K562 (cell line): ENCODE data around the gene KRT8. TPM values are rescaled to one million over a fixed set of nuclear protein-coding genes. Genes with fewer than 3 reads are reported as not detected.
A peak's percentile ranks its signal among the peaks of the same experiment; 100 is the strongest.

Experiments
- BACH1 ChIP-seq: fragments of 200-800 bp; sonication (Bioruptor generic); IDR thresholded peaks from 2 replicates; pipeline ENCODE4 v1.6.1; 2016; ENCODE audit warnings: missing genetic modification characterization, missing compliant biosample characterization
- BDP1 ChIP-seq: IDR thresholded peaks from 3 replicates; pipeline ENCODE4 v1.6.1; 2011; ENCODE audit not compliant: insufficient read length, insufficient read depth
- CCNT2 ChIP-seq: IDR thresholded peaks from 2 replicates; pipeline ENCODE4 v1.6.1; 2011; ENCODE audit warnings: borderline replicate concordance, low read depth, mild to moderate bottlenecking, moderate library complexity, mixed read lengths, low read length; ENCODE audit not compliant: insufficient read length; ENCODE audit errors: extremely low read depth
- COPS2 ChIP-seq: fragments of 450-650 bp; conservative IDR thresholded peaks from 2 replicates; pipeline ENCODE4 v1.6.1; 2016; ENCODE audit warnings: mild to moderate bottlenecking, moderate library complexity
- FOXJ3 ChIP-seq: sonication (generic); formaldehyde crosslinking; IDR thresholded peaks from 2 replicates; pipeline ENCODE4 v1.4.0; 2020; ENCODE audit warnings: mild to moderate bottlenecking, missing genetic modification reagents
- GABPA ChIP-seq: fragments of 200-800 bp; sonication (Bioruptor generic); conservative IDR thresholded peaks from 2 replicates; pipeline ENCODE4 v1.6.1; 2016; ENCODE audit warnings: low read depth, missing genetic modification characterization, missing compliant biosample characterization
- IFI16 ChIP-seq: fragments of 250-450 bp; sonication (Bioruptor Pico); IDR thresholded peaks from 2 replicates; pipeline ENCODE4 v2.1.2; 2022; ENCODE audit warnings: mild to moderate bottlenecking, inconsistent platforms
- JUN ChIP-seq, 2 experiments: sonication (generic) in 1 of 2; formaldehyde crosslinking in 1 of 2; IDR thresholded peaks; 2 replicates each; pipeline versions ENCODE4 v1.6.1 to v1.8.0; 2012 to 2022; ENCODE audit warnings: borderline replicate concordance in 2 of 2, mild to moderate bottlenecking in 2 of 2, improper control_type of control experiment in 1 of 2, low read depth in 1 of 2, low read length in 1 of 2, missing genetic modification reagents in 1 of 2
- KAT8 ChIP-seq: fragments of 450-650 bp; IDR thresholded peaks from 2 replicates; pipeline ENCODE4 v1.6.1; 2016; ENCODE audit warnings: low read depth, mild to moderate bottlenecking
- KDM1A ChIP-seq, 2 experiments: fragments of 450-650 bp; IDR thresholded peaks; 2 replicates each; pipeline ENCODE4 v1.6.1; 2016; ENCODE audit warnings: mild to moderate bottlenecking in 2 of 2
- MAFK ChIP-seq: IDR thresholded peaks from 2 replicates; pipeline ENCODE4 v1.6.1; 2011; ENCODE audit warnings: low read length, improper control_type of control experiment
- MECOM ChIP-seq: fragments of 250-450 bp; sonication (Bioruptor Pico); IDR thresholded peaks from 2 replicates; pipeline ENCODE4 v1.8.0; 2022; ENCODE audit warnings: inconsistent platforms
- NR1H2 ChIP-seq: sonication (generic); formaldehyde crosslinking; IDR thresholded peaks from 2 replicates; pipeline ENCODE4 v1.4.0; 2020; ENCODE audit warnings: mild to moderate bottlenecking, missing genetic modification reagents
- PHF20 ChIP-seq: fragments of 450-650 bp; IDR thresholded peaks from 2 replicates; pipeline ENCODE4 v1.6.1; 2018; ENCODE audit not compliant: partially characterized antibody
- PTRF ChIP-seq: fragments of 450-650 bp; IDR thresholded peaks from 2 replicates; pipeline ENCODE4 v1.6.1; 2016; ENCODE audit warnings: mild to moderate bottlenecking, missing genetic modification characterization, missing compliant biosample characterization
- RFX7 ChIP-seq: fragments of 250-450 bp; sonication (Bioruptor Pico); IDR thresholded peaks from 2 replicates; pipeline ENCODE4 v1.5.1; 2021; ENCODE audit warnings: mild to moderate bottlenecking
- SMAD3 ChIP-seq: fragments of 450-650 bp; formaldehyde crosslinking; conservative IDR thresholded peaks from 2 replicates; pipeline ENCODE4 v1.4.0; 2020; ENCODE audit warnings: mild to moderate bottlenecking
- STAT5A ChIP-seq: IDR thresholded peaks from 2 replicates; pipeline ENCODE4 v1.6.1; 2012; ENCODE audit warnings: low read length, inconsistent platforms, borderline replicate concordance
- TAF9B ChIP-seq: fragments of 450-650 bp; IDR thresholded peaks from 2 replicates; pipeline ENCODE4 v1.6.1; 2018; ENCODE audit warnings: mild to moderate bottlenecking; ENCODE audit not compliant: partially characterized antibody
- ZFPM2 ChIP-seq: fragments of 250-450 bp; sonication (Bioruptor Pico); IDR thresholded peaks from 2 replicates; pipeline ENCODE4 v1.5.1; 2022; ENCODE audit warnings: mild to moderate bottlenecking
- ZNF263 ChIP-seq: sonication (generic); formaldehyde crosslinking; IDR thresholded peaks from 2 replicates; pipeline ENCODE4 v1.8.0; 2022; ENCODE audit warnings: mild to moderate bottlenecking, missing genetic modification reagents, borderline replicate concordance
- ZNF408 ChIP-seq: fragments of 250-450 bp; sonication (Bioruptor Pico); IDR thresholded peaks from 2 replicates; pipeline ENCODE4 v1.4.0; 2020; ENCODE audit warnings: low read depth, mild to moderate bottlenecking, moderate library complexity
- polyA plus RNA-seq, 8 experiments: library from polyadenylated mRNA; depleted of rRNA in 4 of 8; stranded (reverse) in 5 of 8; unstranded in 3 of 8; fragments of >200 nt; fragmentation: Nextera tagmentation in 2 of 8; fragmentation: Illumina TruSeq in 1 of 8; extraction: Ambion mirVana in 2 of 8; extraction: Trizol in 1 of 8; gene quantifications; 2 replicates each; pipeline versions ENCODE4 v1.2.1 to v1.2.3, GENCODE V29; 2011 to 2014; ENCODE audit warnings: inconsistent platforms in 1 of 8, missing spikeins in 1 of 8
- total RNA-seq, 7 experiments: library from RNA; depleted of rRNA in 6 of 7; stranded (reverse); fragments of >200 nt in 6 of 7; fragmentation: Illumina TruSeq in 2 of 7; extraction: Trizol in 2 of 7; gene quantifications; 2 replicates each; pipeline versions ENCODE4 v1.2.1 to v1.2.3, GENCODE V29; 2011 to 2021; ENCODE audit warnings: low replicate concordance in 1 of 7
- TF ChIP-seq, protein P1 (sequence below): fragments of 250-450 bp; sonication (Bioruptor Pico); IDR thresholded peaks from 2 replicates; pipeline ENCODE4 v1.8.0; 2022; ENCODE audit warnings: inconsistent platforms, mild to moderate bottlenecking, moderate library complexity, borderline replicate concordance
- TF ChIP-seq, protein P2 (sequence below): sonication (generic); IDR thresholded peaks from 2 replicates; pipeline ENCODE4 v1.6.1; 2016
- TF ChIP-seq, protein P3 (sequence below): fragments of 250-450 bp; sonication (Bioruptor Pico); IDR thresholded peaks from 2 replicates; pipeline ENCODE4 v1.8.0; 2021; ENCODE audit warnings: borderline replicate concordance, mild to moderate bottlenecking, moderate library complexity; ENCODE audit not compliant: poor library complexity, severe bottlenecking
- TF ChIP-seq, protein P4 (sequence below), 2 experiments: fragments of 250-450 bp in 1 of 2; fragments of 450-650 bp in 1 of 2; sonication (Bioruptor Pico) in 1 of 2; IDR thresholded peaks; 2 replicates each; pipeline versions ENCODE4 v1.6.1 to v1.8.0; 2016 to 2021; ENCODE audit warnings: mild to moderate bottlenecking in 2 of 2, moderate library complexity in 2 of 2, missing compliant biosample characterization in 1 of 2, missing genetic modification characterization in 1 of 2

KRT8 gene
- total and polyA plus RNA-seq, 9 of the 15 experiments (the other 6 are each of a cell fraction or from before 2014, with no cell fraction given) = 41.5 to 661 (median 260) TPM

DNA sequence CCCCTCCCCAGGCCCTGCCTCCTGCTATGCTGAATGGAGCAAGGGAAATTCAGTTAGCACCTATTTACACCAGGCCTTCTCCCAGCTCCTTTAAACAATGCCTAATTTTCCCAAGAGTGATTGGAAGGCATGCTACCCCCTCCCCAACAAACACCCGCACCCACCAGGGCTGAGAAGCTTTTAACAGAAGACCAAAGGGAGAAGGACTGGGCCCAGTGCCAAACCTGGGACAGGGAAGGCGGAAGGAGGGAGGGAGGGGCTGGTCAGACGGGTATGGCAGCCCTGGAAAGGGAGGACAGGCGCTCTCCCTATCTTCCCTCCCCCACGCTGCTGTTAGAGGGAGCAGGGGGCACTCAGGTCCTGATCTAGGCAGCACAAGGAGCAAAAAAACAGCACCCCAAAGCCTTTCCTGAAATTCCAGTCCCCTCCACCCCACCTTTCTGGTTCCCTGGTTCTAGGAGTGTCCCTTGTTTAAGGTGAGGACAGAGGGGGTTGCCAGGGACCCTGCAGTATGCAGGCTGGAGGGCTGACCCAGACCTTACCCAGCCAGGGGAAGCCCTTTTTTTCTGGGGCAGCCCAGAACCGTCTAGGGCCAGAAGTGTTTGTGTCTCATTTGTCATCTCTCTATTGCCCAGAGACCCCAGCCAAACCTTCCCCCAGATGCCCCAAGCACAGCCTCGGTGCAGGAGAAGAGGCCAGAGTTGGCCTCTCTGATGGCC is 2.4 kb upstream of the KRT8 start (continued):
- TF ChIP-seq, protein P1, sequence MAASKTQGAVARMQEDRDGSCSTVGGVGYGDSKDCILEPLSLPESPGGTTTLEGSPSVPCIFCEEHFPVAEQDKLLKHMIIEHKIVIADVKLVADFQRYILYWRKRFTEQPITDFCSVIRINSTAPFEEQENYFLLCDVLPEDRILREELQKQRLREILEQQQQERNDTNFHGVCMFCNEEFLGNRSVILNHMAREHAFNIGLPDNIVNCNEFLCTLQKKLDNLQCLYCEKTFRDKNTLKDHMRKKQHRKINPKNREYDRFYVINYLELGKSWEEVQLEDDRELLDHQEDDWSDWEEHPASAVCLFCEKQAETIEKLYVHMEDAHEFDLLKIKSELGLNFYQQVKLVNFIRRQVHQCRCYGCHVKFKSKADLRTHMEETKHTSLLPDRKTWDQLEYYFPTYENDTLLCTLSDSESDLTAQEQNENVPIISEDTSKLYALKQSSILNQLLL (CRISPR knock-in tag) = no peak
- TF ChIP-seq SMAD3 (CRISPR knock-in tag) (no peak), NR1H2 (CRISPR knock-in tag) (0 out of 2 replicates have a peak, but pooled peaks have one; percentile 73), MAFK (no peak), ZNF263 (no peak), BDP1 (no peak), BACH1 (no peak), PHF20 (no peak), MECOM (CRISPR knock-in tag) (0 out of 2 replicates have a peak, but pooled peaks have one; percentile 18), KDM1A (IDR thresholded peaks at IDR 0.05) (no peak), COPS2 (no peak), TAF9B (no peak), FOXJ3 (CRISPR knock-in tag) (no peak), JUN (IDR thresholded peaks at IDR 0.05; ENCODE audit: borderline replicate concordance, low read depth, low read length) (no peak), JUN (CRISPR knock-in tag; IDR thresholded peaks at IDR 0.05; ENCODE audit: borderline replicate concordance) (no peak), KAT8 (no peak), GABPA (tag) (0 out of 2 replicates have a peak, but pooled peaks have one; percentile 32), ZFPM2 (CRISPR knock-in tag) (no peak), STAT5A (no peak), PTRF (no peak), RFX7 (CRISPR knock-in tag) (no peak), CCNT2 (no peak), IFI16 (CRISPR knock-in tag) (no peak), ZNF408 (CRISPR knock-in tag) (no peak)
- TF ChIP-seq, protein P2, sequence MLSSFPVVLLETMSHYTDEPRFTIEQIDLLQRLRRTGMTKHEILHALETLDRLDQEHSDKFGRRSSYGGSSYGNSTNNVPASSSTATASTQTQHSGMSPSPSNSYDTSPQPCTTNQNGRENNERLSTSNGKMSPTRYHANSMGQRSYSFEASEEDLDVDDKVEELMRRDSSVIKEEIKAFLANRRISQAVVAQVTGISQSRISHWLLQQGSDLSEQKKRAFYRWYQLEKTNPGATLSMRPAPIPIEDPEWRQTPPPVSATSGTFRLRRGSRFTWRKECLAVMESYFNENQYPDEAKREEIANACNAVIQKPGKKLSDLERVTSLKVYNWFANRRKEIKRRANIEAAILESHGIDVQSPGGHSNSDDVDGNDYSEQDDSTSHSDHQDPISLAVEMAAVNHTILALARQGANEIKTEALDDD = no peak
- TF ChIP-seq, protein P3, sequence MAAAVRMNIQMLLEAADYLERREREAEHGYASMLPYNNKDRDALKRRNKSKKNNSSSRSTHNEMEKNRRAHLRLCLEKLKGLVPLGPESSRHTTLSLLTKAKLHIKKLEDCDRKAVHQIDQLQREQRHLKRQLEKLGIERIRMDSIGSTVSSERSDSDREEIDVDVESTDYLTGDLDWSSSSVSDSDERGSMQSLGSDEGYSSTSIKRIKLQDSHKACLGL = no peak
- TF ChIP-seq, protein P4, sequence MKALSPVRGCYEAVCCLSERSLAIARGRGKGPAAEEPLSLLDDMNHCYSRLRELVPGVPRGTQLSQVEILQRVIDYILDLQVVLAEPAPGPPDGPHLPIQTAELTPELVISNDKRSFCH (CRISPR knock-in tag; IDR thresholded peaks at IDR 0.05) = no peak
- TF ChIP-seq, protein P4 (tag; IDR thresholded peaks at IDR 0.05) = 0 out of 2 replicates have a peak, but pooled peaks have one; percentile 6
